Stimulated activated naive CD4-positive, alpha-beta T cell treated with Interleukin-2 at 50 U/mL for 16 hours (primary cell): ENCODE results near the gene DCTD.

Experiments
- DNase-seq: peaks from one replicate; lab custom pipeline; 2025; lab: John Stamatoyannopoulos, UW

The DCTD gene

DNA sequence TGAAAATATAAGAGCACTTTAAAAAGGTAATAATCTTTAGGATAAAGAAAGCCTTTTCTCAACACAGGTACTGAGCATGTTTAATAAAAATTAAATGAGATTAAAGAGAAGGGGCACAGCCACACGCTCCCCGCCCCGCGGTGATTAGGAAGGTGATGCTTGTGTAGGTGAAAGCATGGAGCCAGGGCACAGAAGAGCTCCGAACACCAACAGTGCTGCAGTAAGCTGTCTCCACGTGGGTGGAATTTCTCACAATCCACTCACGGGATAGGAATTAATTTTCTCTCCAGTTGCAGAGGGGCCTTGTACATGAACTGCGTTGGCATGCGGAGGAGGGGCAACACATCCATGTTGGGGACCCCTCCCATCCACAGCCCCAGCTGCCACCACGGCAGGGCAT is 27.0 kb downstream of the DCTD start:
- no peak for DNase-seq

DNA sequence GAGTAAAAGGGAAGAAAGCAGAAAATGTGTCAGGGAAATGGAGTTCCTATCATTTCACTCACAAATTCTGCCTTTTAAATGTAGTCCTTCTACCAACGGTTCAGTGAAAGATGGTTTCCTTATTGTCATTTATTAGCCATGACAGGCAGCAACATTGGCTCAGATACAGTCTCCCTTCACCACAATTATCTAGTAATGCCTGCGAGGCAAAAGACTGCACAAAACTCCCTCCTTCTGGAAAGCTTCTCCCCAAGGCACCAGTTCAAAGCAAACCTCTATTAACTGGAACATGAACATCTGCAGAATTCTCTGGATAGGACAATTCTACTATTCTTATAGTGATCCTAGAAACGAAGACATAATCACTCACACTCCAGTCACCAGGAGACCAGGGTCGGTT is 28.3 kb downstream of the DCTD start:
- DNase-seq = no peak

- DNase-seq = no peak
These were observed 30.4 kb downstream of the DCTD start for GRCh38 chr4:182886768-182887167.

GRCh38 chr4:182886205-182886604 is 31.0 kb downstream of the DCTD start:
- DNase-seq = no peak

- no peak for DNase-seq
These were observed 31.5 kb downstream of the DCTD start for GRCh38 chr4:182885738-182886077.

DNA sequence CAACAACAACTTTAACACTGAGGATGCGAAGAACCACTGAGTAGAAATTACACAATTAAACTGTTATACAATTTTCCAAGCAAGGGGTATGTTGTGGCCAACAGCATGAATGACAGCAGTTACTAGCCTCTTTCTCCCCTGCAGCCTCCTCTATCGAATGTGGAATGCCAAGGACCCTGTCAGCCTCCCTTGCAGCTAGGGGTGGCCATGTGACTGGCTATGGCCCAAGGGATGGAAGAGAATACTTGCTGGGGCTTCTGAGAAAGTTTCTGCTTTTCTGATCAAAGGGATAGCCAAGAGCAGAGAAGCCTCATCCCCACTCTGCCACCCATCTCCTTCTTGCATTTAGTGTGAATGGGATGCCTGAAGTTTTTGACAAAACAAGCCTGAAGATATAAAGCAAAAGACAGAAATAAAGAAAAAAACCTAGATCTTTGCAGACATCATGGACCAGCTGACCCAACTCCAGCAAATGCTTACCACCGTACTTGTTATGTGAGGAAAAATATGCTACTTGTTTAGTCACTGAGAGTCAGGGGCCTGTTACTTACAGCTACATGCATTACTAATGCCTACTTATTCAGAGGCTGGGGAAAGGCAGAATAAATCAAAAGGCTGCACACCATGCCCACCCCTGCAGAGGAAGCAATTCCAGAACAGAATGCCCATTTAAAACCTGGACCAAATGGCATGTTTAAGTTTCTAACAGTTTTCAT is 32.0 kb downstream of the DCTD start:
- no peak for DNase-seq

- no peak for DNase-seq
These were observed 33.1 kb downstream of the DCTD start for GRCh38 chr4:182884040-182884439.

GRCh38 chr4:182883351-182883750 is 33.8 kb downstream of the DCTD start:
- no peak for DNase-seq

DNA sequence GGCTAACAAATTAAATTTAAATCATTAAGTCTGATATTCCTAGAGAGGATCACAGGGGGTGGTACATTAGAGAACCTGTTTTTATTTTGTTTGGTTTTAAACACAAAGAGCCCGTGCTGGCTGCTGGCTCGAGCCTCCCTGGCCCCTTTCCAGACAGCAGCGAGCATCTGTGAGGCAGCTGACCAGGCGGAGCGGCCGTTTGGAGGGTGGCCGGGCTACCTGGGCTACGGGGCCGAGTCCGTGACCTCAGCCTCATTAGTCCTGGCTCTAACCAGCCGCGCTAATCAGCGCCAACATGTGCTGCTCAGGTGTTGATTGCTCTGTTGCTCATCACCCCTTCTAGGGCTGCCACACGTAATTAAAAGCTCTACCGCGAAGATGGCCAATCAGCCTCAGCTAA is 35.3 kb downstream of the DCTD start:
- no peak for DNase-seq

DNA sequence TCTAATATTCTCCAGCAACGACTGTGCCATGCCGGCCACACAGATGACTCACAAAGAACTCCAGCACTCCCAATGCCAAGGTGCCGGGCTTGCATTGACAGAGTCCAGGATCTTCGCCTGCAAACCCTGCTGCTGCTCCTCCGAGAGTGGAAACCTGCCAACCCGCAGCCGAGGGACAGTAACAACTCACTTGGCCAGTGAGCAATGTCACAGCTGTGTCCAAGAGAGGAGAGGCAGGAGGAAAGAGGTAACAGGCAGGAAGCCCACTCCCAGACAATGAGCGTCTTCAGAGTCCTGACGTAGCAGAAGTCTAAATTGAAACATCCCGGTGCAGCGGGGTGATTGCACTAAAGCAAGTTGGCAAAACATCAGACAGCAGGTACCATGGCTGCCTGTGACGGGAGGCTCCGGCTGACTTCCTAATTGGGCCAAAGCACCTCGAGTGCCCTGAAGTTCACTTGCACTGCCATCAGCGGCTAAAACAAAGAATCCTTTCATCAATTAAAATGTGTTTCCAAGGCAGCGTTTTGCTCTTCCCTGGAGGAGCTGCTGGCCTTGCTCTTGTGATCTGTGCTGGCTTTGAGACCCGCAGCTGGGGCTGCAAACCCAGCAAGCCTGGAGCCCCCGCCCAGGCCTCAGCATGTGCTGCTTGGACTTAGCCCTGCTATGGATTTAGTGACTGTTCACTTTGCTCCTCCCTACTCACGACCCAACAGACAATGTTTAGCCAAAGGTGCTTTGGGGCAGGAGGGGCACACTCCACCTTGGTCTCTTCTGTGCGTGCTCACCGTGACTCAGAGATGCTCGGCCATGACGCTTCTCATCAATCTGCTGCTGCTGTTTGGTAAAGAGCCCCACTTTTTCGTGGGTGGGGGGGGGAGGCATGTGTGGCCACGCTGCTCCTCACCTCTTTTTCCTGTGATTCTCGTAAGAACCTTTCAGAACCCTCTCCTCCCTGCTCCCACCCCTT is 36.5 kb downstream of the DCTD start:
- DNase-seq = no peak

DNA sequence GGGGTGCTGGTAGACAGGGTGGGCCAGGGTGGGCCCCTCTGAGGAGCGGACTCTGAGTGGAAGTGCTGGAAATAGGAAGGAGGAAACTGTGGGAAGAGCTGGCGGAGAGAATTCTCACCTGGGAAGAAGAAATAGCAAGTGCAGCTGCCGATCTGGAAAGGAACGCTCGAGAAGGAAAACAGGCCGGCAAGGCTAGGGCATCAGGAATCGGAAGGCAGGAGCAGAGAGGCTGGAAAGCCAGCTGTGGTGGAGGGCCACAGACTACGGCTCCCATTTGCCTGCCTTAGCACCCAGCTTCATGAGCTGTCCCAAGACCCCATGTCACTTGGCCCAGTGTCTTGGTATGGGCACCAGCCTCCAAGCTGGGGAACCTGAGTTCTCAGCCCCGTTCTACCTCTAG is 37.3 kb downstream of the DCTD start:
- DNase-seq = no peak

DNA sequence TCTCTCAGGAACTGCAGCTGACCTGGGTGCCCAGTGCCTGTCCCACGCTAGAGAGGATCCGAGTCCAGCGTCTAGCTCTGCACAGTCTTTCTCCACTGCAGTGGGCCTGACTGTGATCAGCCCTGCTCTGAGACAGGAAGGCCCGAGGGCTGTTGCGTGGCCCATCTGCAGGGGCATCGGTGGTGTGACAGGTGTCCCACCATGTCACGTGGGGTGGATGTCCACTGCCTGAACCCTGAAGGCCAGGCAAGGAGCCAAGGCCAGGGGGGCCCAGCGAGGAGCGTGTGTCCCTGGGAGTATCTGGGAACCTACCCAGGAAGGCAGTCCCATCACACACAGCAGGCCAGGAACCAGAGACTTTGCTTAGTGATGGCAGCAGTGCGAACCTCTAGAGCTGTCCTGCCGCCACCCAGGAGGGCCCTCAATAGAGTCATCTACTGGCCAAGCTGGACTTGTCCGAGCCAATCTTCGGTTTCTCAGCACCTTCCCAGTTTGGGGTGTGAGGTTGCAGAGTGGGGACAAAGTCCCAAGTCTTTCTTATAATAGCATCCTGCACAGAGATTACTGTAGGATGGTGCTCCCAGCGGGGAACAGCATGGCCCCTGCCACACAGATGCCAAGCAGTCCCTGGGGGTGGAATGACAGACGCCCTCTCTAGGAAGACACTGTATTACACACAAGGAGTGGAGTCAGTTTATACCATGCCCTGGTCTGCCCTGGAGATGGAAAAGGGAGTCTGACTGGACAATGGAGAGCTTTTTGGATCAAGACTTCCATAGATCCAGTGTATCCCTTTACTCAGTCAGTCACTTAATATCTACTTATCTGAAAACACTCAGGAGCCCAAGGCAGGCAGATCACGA is 38.3 kb downstream of the DCTD start:
- no peak for DNase-seq

- no peak for DNase-seq
These were observed 39.8 kb downstream of the DCTD start for GRCh38 chr4:182877326-182877883.

DNA sequence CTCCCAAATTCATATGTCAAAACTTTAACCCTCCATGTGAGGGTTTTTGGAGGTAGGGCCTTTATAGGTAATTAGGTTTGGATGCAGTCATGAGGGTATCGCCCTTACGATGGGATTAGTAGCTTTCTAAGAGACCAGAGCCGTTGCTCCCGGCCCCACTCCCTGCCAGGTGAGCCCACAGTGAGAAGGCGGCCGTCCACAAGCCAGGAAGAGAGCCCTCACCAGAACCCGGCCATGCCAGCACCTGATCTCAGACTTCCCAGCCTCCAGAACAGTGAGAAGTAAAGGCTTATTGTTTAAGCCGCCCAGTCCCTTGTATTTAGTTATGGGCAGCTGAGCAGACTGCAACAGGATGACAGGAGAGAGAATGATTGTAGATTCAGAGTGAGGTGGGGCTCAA is 40.8 kb downstream of the DCTD start:
- DNase-seq = no peak

DNA sequence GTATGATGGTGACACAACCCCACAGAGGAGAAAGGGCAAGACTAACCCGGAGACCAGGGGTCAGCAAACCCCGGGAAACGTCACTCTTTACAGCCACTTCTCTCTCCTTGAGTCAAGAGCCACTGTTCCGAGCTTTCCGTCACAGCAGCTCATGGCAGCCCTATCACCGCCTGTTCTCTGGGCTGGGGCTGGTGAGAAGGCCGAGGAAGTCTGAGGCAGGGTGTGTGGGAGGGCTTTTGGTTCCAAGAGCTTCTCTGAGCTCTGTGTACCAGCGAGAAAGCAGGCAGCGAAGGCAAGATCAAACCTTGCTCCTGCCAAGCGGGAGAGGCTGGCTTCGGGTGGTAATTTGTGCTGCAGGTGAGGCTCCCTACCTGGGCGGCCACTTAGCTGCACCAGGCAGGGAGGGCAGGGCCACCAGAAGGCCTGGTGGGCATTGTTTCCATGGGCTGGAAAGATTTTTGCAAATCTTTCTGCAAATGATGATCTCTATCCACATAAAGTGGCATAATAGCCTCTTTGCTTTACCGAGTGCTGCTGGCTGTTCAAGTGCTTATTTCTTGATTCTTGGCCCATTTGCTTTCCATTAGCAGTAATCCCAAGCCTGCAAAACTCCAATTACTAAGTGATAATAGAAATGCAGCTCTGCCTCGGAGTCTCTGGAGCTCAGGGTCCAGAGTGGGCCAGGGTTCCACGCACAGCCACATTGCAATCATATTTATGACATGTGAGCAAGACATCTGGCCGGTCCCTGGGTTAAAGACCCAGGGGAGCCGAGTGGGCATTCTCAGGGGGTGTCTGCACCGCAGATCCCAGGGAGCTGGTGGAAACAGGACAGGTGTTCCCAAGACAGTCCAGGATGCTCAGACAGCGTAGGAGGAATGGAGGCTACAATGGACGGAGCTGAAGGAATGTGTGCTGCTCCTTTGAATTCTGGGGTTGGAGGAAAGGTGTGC is 41.5 kb downstream of the DCTD start:
- no peak for DNase-seq

DNA sequence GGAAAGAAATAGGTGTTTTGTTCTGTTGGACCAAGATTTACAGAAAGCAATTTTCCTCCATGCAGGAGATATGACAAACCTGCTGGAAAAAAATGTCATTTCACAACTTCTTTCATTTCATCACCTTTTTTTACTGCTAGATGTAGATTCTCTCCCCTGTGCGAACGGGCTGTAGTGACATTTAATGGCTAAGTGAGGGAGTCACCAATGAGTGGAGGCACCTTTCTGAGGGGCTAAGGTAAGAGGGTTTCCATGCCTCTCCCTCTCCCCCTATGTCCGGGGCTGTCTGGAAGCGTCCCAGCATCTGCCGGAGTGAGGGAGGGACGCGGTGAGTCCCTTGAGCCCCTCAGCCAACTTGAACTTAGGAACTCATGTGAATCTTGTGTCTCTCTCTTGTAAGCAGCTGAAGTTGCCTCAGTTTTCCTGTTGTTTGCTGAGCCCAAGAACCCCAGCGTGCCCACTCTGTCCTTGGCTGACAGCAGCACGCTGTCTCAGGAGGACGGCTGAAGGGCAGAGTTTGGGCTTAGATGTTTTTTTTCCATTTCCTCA is 42.3 kb downstream of the DCTD start:
- DNase-seq = no peak

DNA sequence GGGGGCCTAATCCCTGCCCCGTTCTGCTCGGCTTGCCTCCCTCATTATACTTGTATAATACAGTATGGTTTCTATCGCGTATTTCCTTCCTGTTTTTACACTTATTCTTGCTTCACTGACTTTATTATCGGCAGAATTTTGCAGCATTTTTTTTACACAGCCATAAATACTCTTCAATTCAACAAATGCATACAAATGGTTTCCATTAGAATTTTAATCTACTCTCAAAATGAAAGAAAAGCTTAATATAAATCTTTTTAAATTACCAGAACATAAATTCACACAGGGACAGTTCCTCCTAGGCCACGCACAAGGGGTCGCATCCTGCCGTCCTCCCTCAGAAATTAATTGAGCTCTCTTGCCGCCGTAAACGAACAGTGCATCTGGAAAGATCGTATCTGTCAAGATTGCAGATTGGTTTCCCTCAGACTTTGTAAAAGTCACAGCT is 42.9 kb downstream of the DCTD start:
- DNase-seq = no peak

GRCh38 chr4:182873726-182874125 is 43.5 kb downstream of the DCTD start:
- no peak for DNase-seq

DNA sequence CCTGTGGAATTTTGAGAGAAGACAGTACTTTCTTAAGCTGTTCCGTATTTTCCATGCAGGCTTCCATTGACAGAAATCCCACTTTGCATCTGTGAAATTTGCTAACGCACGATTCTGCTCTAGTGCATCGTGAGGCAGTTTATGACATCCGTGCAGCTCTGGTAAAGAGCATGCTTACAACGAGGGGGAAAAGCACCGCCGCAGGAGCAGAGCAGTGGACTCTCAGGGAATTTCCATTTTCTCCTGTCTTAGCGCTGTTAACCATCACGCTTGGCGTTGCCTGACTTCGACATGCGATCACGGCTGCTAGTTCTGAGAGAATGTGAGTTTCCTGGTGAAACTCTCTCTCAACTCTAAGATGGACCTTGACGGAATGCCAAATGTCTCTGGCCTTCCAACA is 43.9 kb downstream of the DCTD start:
- no peak for DNase-seq

GRCh38 chr4:182872886-182873285 is 44.3 kb downstream of the DCTD start:
- no peak for DNase-seq

DNA sequence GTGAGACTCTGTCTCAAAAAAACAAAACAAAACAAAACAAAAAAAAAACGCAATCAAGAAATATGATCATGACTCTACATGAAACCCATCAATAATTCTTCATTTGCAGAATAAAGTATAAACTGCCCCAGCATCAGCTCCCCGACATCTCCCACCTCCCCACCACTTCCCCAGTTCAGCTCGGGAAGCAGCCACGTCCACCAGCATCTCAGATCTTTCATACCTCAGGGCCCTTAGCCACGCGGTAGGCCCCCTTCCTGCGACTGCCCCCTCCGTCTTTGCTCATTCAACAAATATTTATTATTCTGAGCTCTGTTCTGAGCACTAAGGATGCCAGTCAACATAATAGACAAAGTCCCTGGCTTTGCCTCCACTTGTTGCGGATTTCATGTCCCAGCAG is 45.6 kb downstream of the DCTD start:
- DNase-seq = no peak
